ENCODE results near the gene ATF2. TPM values are rescaled to one million over a fixed set of nuclear protein-coding genes. Genes with fewer than 3 reads are reported as not detected.

The ATF2 gene
- total and polyA plus RNA-seq, 2 donors (not counting 1 experiment from before 2014, with no cell fraction given), result 23.6 to 66.8 TPM

DNA sequence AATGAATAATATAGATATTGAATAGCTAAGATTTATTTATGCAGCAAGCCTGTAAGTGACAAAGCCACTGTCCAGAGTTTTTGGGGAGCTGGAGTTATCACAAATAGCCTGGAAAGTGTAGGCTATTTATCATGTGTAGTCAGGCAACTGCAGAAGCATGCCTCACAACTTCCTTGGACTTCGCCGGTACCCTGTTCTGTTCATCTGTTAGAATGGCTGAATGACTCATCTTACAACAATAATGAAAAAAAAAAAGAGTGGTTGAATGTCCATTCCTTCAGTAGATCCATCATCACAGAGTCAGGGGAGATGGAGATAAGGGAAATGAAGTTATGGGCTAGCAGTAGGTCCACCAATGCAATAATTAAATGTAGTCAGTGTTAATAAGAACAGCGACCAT, 37.5 kb upstream of the ATF2 start:
- ATAC-seq (ENCODE audit: low read depth), result no peak
- no peak for DNase-seq
- H3K27ac ChIP-seq (ENCODE audit: low read length in 2 of 2), result no peak overlapping the region
- no peak overlapping the region for H3K27ac Mint-ChIP-seq
- no peaks in the 10 kb centered on the region for H3K79me2 ChIP-seq (ENCODE audit: control insufficient read depth, insufficient read depth, low read length)
- no peaks in the 10 kb centered on the region for H3K36me3 ChIP-seq (replicated peaks in 1 of 2; ENCODE audit: control extremely low read depth in 1 of 2, control insufficient read depth in 1 of 2, extremely low read depth in 1 of 2, insufficient read depth in 2 of 2, low read length in 1 of 2)
- H3K4me1 ChIP-seq (ENCODE audit: control insufficient read depth in 2 of 2, insufficient read depth in 2 of 2, low read length in 2 of 2), result no peaks in the 10 kb centered on the region
- no peaks in the 10 kb centered on the region for H3K9me3 ChIP-seq (ENCODE audit: control extremely low read depth in 1 of 3, control insufficient read depth in 2 of 3, insufficient read depth in 1 of 3, low read length in 2 of 3)
- H3K9ac ChIP-seq (ENCODE audit: low read length), result no peak overlapping the region
- TF ChIP-seq EZH2 (IDR thresholded peaks at IDR 0.05; ENCODE audit: borderline replicate concordance, insufficient read depth, low read depth, low read length, poor library complexity, severe bottlenecking), result no peak
- TF ChIP-seq, protein P1, sequence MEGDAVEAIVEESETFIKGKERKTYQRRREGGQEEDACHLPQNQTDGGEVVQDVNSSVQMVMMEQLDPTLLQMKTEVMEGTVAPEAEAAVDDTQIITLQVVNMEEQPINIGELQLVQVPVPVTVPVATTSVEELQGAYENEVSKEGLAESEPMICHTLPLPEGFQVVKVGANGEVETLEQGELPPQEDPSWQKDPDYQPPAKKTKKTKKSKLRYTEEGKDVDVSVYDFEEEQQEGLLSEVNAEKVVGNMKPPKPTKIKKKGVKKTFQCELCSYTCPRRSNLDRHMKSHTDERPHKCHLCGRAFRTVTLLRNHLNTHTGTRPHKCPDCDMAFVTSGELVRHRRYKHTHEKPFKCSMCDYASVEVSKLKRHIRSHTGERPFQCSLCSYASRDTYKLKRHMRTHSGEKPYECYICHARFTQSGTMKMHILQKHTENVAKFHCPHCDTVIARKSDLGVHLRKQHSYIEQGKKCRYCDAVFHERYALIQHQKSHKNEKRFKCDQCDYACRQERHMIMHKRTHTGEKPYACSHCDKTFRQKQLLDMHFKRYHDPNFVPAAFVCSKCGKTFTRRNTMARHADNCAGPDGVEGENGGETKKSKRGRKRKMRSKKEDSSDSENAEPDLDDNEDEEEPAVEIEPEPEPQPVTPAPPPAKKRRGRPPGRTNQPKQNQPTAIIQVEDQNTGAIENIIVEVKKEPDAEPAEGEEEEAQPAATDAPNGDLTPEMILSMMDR (IDR thresholded peaks at IDR 0.05), result no peak
- ChIA-PET POLR2A (no interaction called here), CTCF (no interaction called here)
- H3K27me3 Mint-ChIP-seq, result peaks cover 13% of the 10 kb centered on the region
- H4K20me1 ChIP-seq (ENCODE audit: control insufficient read depth, insufficient read depth, low read length, poor library complexity, severe bottlenecking), result no peaks in the 10 kb centered on the region
- intact Hi-C loops (cut with micrococcal nuclease), result no loop called here
- H3K4me2 ChIP-seq (replicated peaks; ENCODE audit: low read depth, low read length, poor library complexity, severe bottlenecking), result no peak overlapping the region
- H2AFZ ChIP-seq (ENCODE audit: insufficient read depth, low read depth, low read length, poor library complexity, severe bottlenecking), result no peak overlapping the region
- no peak overlapping the region for H3K4me3 ChIP-seq (ENCODE audit: control extremely low read depth in 1 of 5, extremely low read depth in 1 of 5, insufficient read depth in 1 of 5, low read depth in 2 of 5, low read length in 4 of 5)
- H3K9me3 Mint-ChIP-seq (ENCODE audit: insufficient read depth), result peaks cover under 1% of the 10 kb centered on the region
- H3K4me3 Mint-ChIP-seq, result no peak overlapping the region
- H3K27me3 ChIP-seq (replicated peaks in 1 of 4; ENCODE audit: control extremely low read depth in 1 of 4, control insufficient read depth in 3 of 4, insufficient read depth in 4 of 4, low read length in 3 of 4), result peaks cover 0 to 3% (median 0%) of the 10 kb centered on the region in 4 experiments
- no CpG with 5 or more reads among the region's 3 CpGs for WGBS (ENCODE audit: insufficient coverage)
- H3K4me1 Mint-ChIP-seq, result peaks cover 4% of the 10 kb centered on the region

DNA sequence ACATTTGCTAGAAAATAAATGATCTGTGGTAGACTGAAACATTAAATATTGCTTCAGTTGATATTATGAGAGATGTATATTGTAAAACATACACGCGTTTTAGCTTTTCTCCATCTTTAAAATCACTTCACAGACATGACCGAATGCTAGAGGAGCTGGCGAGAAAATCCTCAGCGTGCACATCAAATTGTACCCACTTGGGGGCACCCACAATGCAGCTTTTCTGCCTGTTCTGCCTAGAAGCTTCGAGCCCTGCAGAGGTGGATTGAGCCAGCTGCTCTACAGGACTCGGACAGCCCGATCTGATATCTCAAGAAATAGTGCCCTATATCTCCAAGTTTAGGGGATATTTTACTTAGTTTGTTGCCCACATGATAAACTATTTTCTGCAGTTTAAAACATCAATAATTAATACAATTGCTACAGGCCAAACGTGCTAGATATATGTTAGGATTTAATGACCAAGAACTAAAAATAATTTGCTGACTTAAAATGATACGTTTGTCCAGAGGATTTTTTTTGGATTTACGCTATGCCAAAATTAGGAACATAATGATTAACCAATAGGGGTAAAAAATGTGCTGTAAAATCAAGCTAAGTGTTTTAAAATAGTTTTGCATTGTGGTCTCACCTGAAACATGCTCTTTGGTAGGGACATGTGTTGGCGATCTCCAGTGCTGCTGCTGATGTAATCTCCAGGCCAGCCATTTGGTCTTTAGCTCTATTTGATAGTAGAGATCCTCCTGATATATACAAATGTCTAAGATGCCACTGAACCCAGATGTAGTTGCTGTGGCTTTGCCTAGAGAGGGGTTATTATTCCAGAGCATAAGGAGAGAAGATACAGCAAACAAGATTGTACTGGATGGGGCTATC, 35.9 kb upstream of the ATF2 start:
- ATAC-seq (ENCODE audit: low read depth) (peak; percentile 76), DNase-seq (peak; percentile 55)
- ChIA-PET CTCF (interaction anchor here (0.7 to 1.9 kb wide), 13 partner anchors 14 to 741 kb away, joined by 3 to 11 read pairs (median 4); no protein-coding TSS in a partner anchor), POLR2A (no interaction called here)
- Histone ChIP-seq H3K27ac (ENCODE audit: low read length in 2 of 2) (no peak overlapping the region), H3K9me3 (ENCODE audit: control extremely low read depth in 1 of 3, control insufficient read depth in 2 of 3, insufficient read depth in 1 of 3, low read length in 2 of 3) (no peaks in the 10 kb centered on the region), H4K20me1 (ENCODE audit: control insufficient read depth, insufficient read depth, low read length, poor library complexity, severe bottlenecking) (no peaks in the 10 kb centered on the region), H3K27me3 (replicated peaks in 1 of 4; ENCODE audit: control extremely low read depth in 1 of 4, control insufficient read depth in 3 of 4, insufficient read depth in 4 of 4, low read length in 3 of 4) (peaks cover 0 to 3% (median 0%) of the 10 kb centered on the region in 4 experiments), H3K9ac (ENCODE audit: low read length) (no peak overlapping the region), H3K79me2 (ENCODE audit: control insufficient read depth, insufficient read depth, low read length) (no peaks in the 10 kb centered on the region), H3K36me3 (replicated peaks in 1 of 2; ENCODE audit: control extremely low read depth in 1 of 2, control insufficient read depth in 1 of 2, extremely low read depth in 1 of 2, insufficient read depth in 2 of 2, low read length in 1 of 2) (no peaks in the 10 kb centered on the region), H3K4me2 (replicated peaks; ENCODE audit: low read depth, low read length, poor library complexity, severe bottlenecking) (peak overlapping the region; percentile 7), H3K4me1 (ENCODE audit: control insufficient read depth in 2 of 2, insufficient read depth in 2 of 2, low read length in 2 of 2) (no peaks in the 10 kb centered on the region), H2AFZ (ENCODE audit: insufficient read depth, low read depth, low read length, poor library complexity, severe bottlenecking) (peak overlapping the region; percentile 37), H3K4me3 (ENCODE audit: control extremely low read depth in 1 of 5, extremely low read depth in 1 of 5, insufficient read depth in 1 of 5, low read depth in 2 of 5, low read length in 4 of 5) (no peak overlapping the region)
- Mint-ChIP-seq H3K27me3 (peaks cover 16% of the 10 kb centered on the region), H3K9me3 (ENCODE audit: insufficient read depth) (peaks cover 3% of the 10 kb centered on the region), H3K27ac (no peak overlapping the region), H3K4me1 (peaks cover 4% of the 10 kb centered on the region), H3K4me3 (no peak overlapping the region)
- TF ChIP-seq EZH2 (IDR thresholded peaks at IDR 0.05; ENCODE audit: borderline replicate concordance, insufficient read depth, low read depth, low read length, poor library complexity, severe bottlenecking), result no peak
- TF ChIP-seq, protein P1 (IDR thresholded peaks at IDR 0.05), result peak; percentile 55
- 35% methylated on average over 5 of the region's 12 CpGs for WGBS (ENCODE audit: insufficient coverage)
- intact Hi-C loops (cut with micrococcal nuclease), result loop anchor here (1.0 kb wide), 1 partner anchor 78 kb away; no protein-coding TSS in a partner anchor
